Naive thymus-derived CD4-positive, alpha-beta T cell (primary cell): ENCODE measurements around the gene QKI. TPM values are rescaled to one million over a fixed set of nuclear protein-coding genes. Genes with fewer than 3 reads are reported as not detected.

Source experiments
- ATAC-seq: fragments of 150-1000 bp; cut with Tn5 transposase; 2 replicates; pipeline ENCODE4 v1.10.0; 2021; ENCODE audit warnings: mild to moderate bottlenecking, moderate library complexity
- CTCF ChIA-PET: fragments of 350-600 bp; sonication (Branson Sonifier 250); formaldehyde crosslinking; loops from one replicate; lab custom pipeline; 2021; ENCODE audit warnings: antibody characterized with exemption; lab: Charles Lee
- POLR2A ChIA-PET: fragments of 350-600 bp; sonication (Branson Sonifier 250); formaldehyde crosslinking; loops from one replicate; lab custom pipeline; 2021; ENCODE audit warnings: antibody characterized with exemption, inconsistent platforms; lab: Charles Lee
- DNase-seq, 9 donors: peaks; one replicate each; pipeline versions ENCODE4 v3.0.0 to v3.0.0-alpha.2; 2020 to 2022; ENCODE audit warnings: mixed read lengths in 1 of 9
- H3K27ac ChIP-seq: one replicate; pipeline ENCODE4 v1.7.0; 2013; ENCODE audit warnings: mild to moderate bottlenecking, low read depth, low read length, moderate library complexity
- H3K27me3 ChIP-seq, 2 donors: one replicate each; pipeline ENCODE4 v1.7.0; 2013; ENCODE audit warnings: low read length in 2 of 2, mild to moderate bottlenecking in 2 of 2, moderate library complexity in 2 of 2; ENCODE audit not compliant: control insufficient read depth in 2 of 2, insufficient read depth in 2 of 2
- H3K36me3 ChIP-seq, 3 experiments: 1 replicate in 2 of 3; 2 replicates in 1 of 3; pipeline ENCODE4 v1.7.0; 2013; ENCODE audit warnings: low read length in 3 of 3, mild to moderate bottlenecking in 3 of 3, moderate library complexity in 1 of 3; ENCODE audit not compliant: insufficient read depth in 3 of 3, control insufficient read depth in 2 of 3
- H3K4me1 ChIP-seq, 2 donors: one replicate each; pipeline ENCODE4 v1.7.0; 2013; ENCODE audit warnings: low read length in 2 of 2, mild to moderate bottlenecking in 2 of 2, moderate library complexity in 1 of 2; ENCODE audit not compliant: control insufficient read depth in 2 of 2, insufficient read depth in 2 of 2
- H3K4me3 ChIP-seq: 2 replicates; pipeline ENCODE4 v1.7.0; 2013; ENCODE audit warnings: mild to moderate bottlenecking, low read length
- H3K9me3 ChIP-seq, 3 experiments: 1 replicate in 2 of 3; 2 replicates in 1 of 3; pipeline ENCODE4 v1.7.0; 2013; ENCODE audit warnings: low read length in 3 of 3; ENCODE audit not compliant: control insufficient read depth in 2 of 3
- H3K27ac Mint-ChIP-seq, 9 donors: one replicate each; pipeline ENCODE4 v1.8.0; 2020 to 2022; ENCODE audit warnings: mixed read lengths in 9 of 9, mild to moderate bottlenecking in 8 of 9, moderate library complexity in 5 of 9, inconsistent platforms in 2 of 9
- H3K27me3 Mint-ChIP-seq, 5 donors: one replicate each; pipeline ENCODE4 v1.8.0; 2021 to 2022; ENCODE audit warnings: mixed read lengths in 5 of 5, mild to moderate bottlenecking in 1 of 5
- H3K36me3 Mint-ChIP-seq, 5 donors: one replicate each; pipeline ENCODE4 v1.8.0; 2020 to 2022; ENCODE audit warnings: mixed read lengths in 5 of 5, mild to moderate bottlenecking in 3 of 5, inconsistent platforms in 1 of 5
- H3K4me1 Mint-ChIP-seq, 7 donors: one replicate each; pipeline ENCODE4 v1.8.0; 2020 to 2022; ENCODE audit warnings: mixed read lengths in 7 of 7, mild to moderate bottlenecking in 3 of 7, inconsistent platforms in 1 of 7
- H3K4me3 Mint-ChIP-seq, 10 donors: one replicate each; pipeline ENCODE4 v1.8.0; 2020 to 2022; ENCODE audit warnings: mild to moderate bottlenecking in 10 of 10, mixed read lengths in 10 of 10, moderate library complexity in 6 of 10, inconsistent platforms in 2 of 10
- H3K9me3 Mint-ChIP-seq, 11 donors: one replicate each; pipeline ENCODE4 v1.8.0; 2020 to 2022; ENCODE audit warnings: mixed read lengths in 11 of 11, mild to moderate bottlenecking in 4 of 11, inconsistent platforms in 1 of 11, moderate library complexity in 1 of 11
- intact Hi-C, 2 donors: fragments of 100-400 bp; cut with micrococcal nuclease; formaldehyde crosslinking; loops; one replicate each; pipeline ENCODE4 v1.15.1; 2023
- polyA plus RNA-seq, 2 donors: library from polyadenylated mRNA; unstranded; fragments of 300-500 nt; fragmentation: Illumina TruSeq; gene quantifications; one replicate each; pipeline ENCODE4 v1.2.3, GENCODE V29; 2021
- total RNA-seq, 6 experiments: library from RNA in 5 of 6; stranded (reverse) in 5 of 6; gene quantifications; 1 replicate in 5 of 6; 2 replicates in 1 of 6; pipeline ENCODE4 v1.2.3 and lab custom pipeline; 2021 to 2026

QKI gene
- total and polyA plus RNA-seq, 7 experiments from 2014 or later = 15.0 to 147 (median 72.5) TPM

DNA sequence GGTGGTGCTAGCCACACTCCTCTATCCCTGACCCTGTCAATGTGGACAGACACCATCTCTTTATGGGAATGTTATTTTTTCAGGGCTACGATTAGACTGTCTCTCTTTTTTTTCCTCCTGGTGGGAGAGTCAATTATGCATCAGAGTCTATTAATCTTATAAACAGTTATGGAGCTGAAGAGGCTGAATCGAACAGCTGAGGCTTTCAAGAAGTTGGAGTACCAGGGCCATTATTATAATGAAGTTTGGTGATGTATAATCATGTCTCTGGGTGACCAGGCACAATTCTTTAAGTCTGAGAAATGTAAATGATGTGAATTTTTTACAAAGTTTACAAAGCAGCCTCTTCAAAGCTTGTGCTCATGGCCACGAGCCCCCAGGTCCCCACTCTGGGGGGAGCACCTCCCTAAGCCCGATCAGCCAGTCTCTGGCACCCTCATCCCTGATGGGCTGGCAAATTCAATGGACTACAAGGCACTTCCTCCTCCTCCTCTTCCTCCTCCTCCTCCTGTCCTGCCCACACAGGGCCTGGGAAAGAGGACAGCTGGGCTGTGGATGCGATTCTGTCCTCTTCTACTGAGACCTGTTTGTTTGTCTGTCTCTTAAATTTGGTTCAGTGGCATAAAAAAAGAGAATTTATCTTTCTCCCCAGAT is 43.9 kb upstream of the QKI start:
- Mint-ChIP-seq H3K9me3 (peaks cover 0 to 3% (median 0%) of the 10 kb centered on the region in 11 donors), H3K27me3 (peaks cover 16 to 33% (median 19%) of the 10 kb centered on the region in 5 donors), H3K36me3 (no peaks in the 10 kb centered on the region), H3K4me1 (peaks cover 0 to 14% (median 10%) of the 10 kb centered on the region in 7 donors), H3K27ac (no peak overlapping the region), H3K4me3 (no peak overlapping the region)
- ATAC-seq (no peak), DNase-seq (no peak)
- CTCF ChIA-PET = no interaction called here
- H3K36me3 ChIP-seq = no peaks in the 10 kb centered on the region
- intact Hi-C loops = no loop called here
- no peak overlapping the region for H3K4me3 ChIP-seq
- no peaks in the 10 kb centered on the region for H3K4me1 ChIP-seq
- no peak overlapping the region for H3K27ac ChIP-seq
- POLR2A ChIA-PET = no interaction called here
- no peaks in the 10 kb centered on the region for H3K27me3 ChIP-seq
- no peaks in the 10 kb centered on the region for H3K9me3 ChIP-seq

DNA sequence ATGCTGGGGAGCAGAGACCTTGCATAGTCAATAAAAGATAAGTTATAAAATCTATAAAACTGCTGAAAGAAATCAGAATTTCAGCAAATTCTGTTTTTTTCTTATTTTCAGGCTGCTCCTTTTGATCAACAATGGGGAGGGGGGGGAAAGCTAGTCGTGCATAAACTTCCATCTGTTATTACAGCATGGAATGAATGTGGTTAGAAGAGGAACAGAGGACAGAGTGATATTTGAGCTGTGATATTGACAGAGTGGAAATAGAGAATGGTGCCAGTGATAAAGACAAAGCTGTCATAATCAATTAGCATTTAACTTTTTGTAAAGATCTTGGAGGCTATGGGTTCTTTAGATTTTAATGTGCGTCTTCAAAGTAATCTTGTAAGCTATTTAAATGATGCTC is 43.4 kb upstream of the QKI start:
- Histone ChIP-seq H3K4me1 (no peaks in the 10 kb centered on the region), H3K27ac (no peak overlapping the region), H3K9me3 (no peaks in the 10 kb centered on the region), H3K4me3 (no peak overlapping the region), H3K36me3 (no peaks in the 10 kb centered on the region), H3K27me3 (no peaks in the 10 kb centered on the region)
- Mint-ChIP-seq H3K27ac (no peak overlapping the region), H3K9me3 (peaks cover 0 to 3% (median 0%) of the 10 kb centered on the region in 11 donors), H3K27me3 (peaks cover 16 to 33% (median 19%) of the 10 kb centered on the region in 5 donors), H3K4me3 (no peak overlapping the region), H3K36me3 (no peaks in the 10 kb centered on the region), H3K4me1 (peaks cover 0 to 14% (median 10%) of the 10 kb centered on the region in 7 donors)
- no peak for DNase-seq
- intact Hi-C loops = no loop called here
- CTCF ChIA-PET = no interaction called here
- POLR2A ChIA-PET = no interaction called here
- ATAC-seq = no peak

DNA sequence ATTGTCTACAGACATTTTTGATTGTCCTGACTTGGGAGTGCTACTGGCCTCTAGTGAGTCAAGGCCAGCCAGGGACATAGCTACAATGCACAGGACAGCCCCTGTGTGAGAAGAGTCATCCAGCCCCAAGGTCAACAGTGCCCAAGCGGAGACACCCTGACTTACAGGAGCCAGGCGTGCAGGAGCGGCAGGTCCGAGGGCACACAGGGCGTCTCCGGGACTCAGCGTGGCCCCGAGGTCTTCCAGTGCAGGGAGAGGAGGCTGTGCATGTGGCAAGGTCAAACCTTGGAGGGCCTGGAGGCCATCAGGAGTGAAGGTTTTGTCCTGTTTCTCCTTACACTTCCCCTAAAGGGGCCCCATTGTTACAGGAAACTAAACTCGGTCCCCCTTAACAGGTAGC is 41.3 kb upstream of the QKI start:
- Histone ChIP-seq H3K27me3 (no peaks in the 10 kb centered on the region), H3K27ac (no peak overlapping the region), H3K4me1 (no peaks in the 10 kb centered on the region), H3K9me3 (no peaks in the 10 kb centered on the region), H3K4me3 (no peak overlapping the region), H3K36me3 (no peaks in the 10 kb centered on the region)
- intact Hi-C loops = no loop called here
- Mint-ChIP-seq H3K36me3 (no peaks in the 10 kb centered on the region), H3K27me3 (peaks cover 16 to 34% (median 19%) of the 10 kb centered on the region in 5 donors), H3K9me3 (peaks cover 0 to 3% (median 0%) of the 10 kb centered on the region in 11 donors), H3K4me3 (no peak overlapping the region), H3K4me1 (peaks cover 0 to 14% (median 10%) of the 10 kb centered on the region in 7 donors), H3K27ac (no peak overlapping the region)
- POLR2A ChIA-PET = no interaction called here
- CTCF ChIA-PET = no interaction called here
- DNase-seq (no peak), ATAC-seq (no peak)

DNA sequence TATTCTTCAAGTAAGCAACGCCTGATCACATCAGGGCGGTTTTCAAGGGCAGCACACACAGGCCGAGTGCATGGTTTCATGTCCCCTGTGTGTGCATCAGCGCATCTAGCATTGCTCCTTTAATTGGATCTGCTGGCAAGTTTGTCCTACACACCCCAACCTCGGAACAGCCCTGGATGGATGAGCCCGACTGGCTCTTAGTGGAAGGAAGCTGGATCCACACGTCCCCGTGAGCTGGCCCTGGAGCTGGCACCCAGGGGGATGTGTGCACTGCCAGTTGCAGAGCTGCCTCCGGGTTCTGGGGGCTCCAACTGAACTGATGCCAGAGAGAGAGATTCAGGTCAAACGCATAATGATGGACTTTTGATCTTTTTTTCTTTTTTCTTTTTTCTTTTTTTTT is 39.2 kb upstream of the QKI start:
- H3K27ac ChIP-seq = no peak overlapping the region
- no peaks in the 10 kb centered on the region for H3K4me1 ChIP-seq
- intact Hi-C loops = no loop called here
- no peaks in the 10 kb centered on the region for H3K27me3 ChIP-seq
- no peak overlapping the region for H3K4me3 Mint-ChIP-seq
- peaks cover 7 to 26% (median 8%) of the 10 kb centered on the region in 5 donors for H3K27me3 Mint-ChIP-seq
- ATAC-seq (no peak), DNase-seq (no peak)
- no peaks in the 10 kb centered on the region for H3K36me3 ChIP-seq
- POLR2A ChIA-PET = no interaction called here
- H3K36me3 Mint-ChIP-seq = no peaks in the 10 kb centered on the region
- CTCF ChIA-PET = no interaction called here
- H3K27ac Mint-ChIP-seq = no peak overlapping the region
- H3K9me3 Mint-ChIP-seq = peaks cover 0 to under 1% (median 0%) of the 10 kb centered on the region in 11 donors
- no peaks in the 10 kb centered on the region for H3K9me3 ChIP-seq
- H3K4me3 ChIP-seq = no peak overlapping the region
- H3K4me1 Mint-ChIP-seq = peaks cover 0 to 3% (median 2%) of the 10 kb centered on the region in 7 donors

DNA sequence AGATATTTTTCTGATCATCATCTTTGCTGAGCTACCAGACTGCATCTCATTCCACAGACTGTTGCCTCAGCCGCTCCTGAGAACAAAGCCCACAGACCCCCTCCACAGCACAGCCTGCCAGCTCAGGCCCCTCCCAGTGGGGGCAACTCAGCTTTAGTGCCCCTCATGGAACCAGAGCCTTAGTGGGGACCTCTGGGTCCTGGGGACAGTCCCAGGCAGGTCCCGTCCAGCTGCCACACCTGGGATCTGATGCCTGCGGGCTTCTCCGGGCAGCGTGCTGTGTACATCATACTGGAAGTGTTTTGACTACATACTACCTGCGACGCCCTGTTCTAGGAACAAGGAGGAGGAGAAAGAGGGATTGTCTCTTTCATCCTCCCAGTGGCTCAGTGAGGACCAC is 38.3 kb upstream of the QKI start:
- Histone ChIP-seq H3K36me3 (no peaks in the 10 kb centered on the region), H3K4me3 (no peak overlapping the region), H3K9me3 (no peaks in the 10 kb centered on the region), H3K4me1 (no peaks in the 10 kb centered on the region), H3K27ac (no peak overlapping the region), H3K27me3 (no peaks in the 10 kb centered on the region)
- ATAC-seq (no peak), DNase-seq (no peak)
- Mint-ChIP-seq H3K4me3 (no peak overlapping the region), H3K36me3 (no peaks in the 10 kb centered on the region), H3K9me3 (no peaks in the 10 kb centered on the region), H3K4me1 (no peaks in the 10 kb centered on the region), H3K27ac (no peak overlapping the region), H3K27me3 (peaks cover 4 to 24% (median 5%) of the 10 kb centered on the region in 5 donors)
- ChIA-PET CTCF (no interaction called here), POLR2A (no interaction called here)
- intact Hi-C loops = no loop called here

DNA sequence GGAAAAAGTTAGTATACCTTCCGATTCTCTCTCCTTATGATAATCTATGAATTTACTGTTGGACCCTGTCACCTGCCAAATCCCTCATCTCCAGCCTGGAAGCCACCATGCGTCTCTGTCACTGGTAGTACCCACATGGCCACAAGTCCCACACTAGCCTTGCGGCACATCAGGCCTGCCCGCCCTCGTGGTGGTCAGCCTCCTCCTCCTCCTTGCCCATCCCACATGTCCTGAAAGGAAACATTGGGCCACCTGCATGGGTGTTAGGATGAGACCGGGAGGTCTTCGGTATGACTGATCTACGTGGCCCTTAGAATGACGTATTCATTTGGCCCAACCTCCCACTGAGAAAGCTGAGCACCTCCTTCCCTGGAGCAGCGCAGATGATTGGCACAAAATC is 37.0 kb upstream of the QKI start:
- H3K36me3 Mint-ChIP-seq = no peaks in the 10 kb centered on the region
- H3K27me3 Mint-ChIP-seq = peaks cover 0 to 27% (median 4%) of the 10 kb centered on the region in 5 donors
- intact Hi-C loops = no loop called here
- ATAC-seq (no peak), DNase-seq (no peak)
- H3K27ac Mint-ChIP-seq = no peak overlapping the region
- no peaks in the 10 kb centered on the region for H3K4me1 Mint-ChIP-seq
- POLR2A ChIA-PET = no interaction called here
- CTCF ChIA-PET = no interaction called here
- Histone ChIP-seq H3K27me3 (no peaks in the 10 kb centered on the region), H3K4me3 (no peak overlapping the region), H3K4me1 (no peaks in the 10 kb centered on the region), H3K9me3 (no peaks in the 10 kb centered on the region), H3K36me3 (no peaks in the 10 kb centered on the region), H3K27ac (no peak overlapping the region)
- no peak overlapping the region for H3K4me3 Mint-ChIP-seq
- peaks cover 0 to under 1% (median 0%) of the 10 kb centered on the region in 11 donors for H3K9me3 Mint-ChIP-seq

DNA sequence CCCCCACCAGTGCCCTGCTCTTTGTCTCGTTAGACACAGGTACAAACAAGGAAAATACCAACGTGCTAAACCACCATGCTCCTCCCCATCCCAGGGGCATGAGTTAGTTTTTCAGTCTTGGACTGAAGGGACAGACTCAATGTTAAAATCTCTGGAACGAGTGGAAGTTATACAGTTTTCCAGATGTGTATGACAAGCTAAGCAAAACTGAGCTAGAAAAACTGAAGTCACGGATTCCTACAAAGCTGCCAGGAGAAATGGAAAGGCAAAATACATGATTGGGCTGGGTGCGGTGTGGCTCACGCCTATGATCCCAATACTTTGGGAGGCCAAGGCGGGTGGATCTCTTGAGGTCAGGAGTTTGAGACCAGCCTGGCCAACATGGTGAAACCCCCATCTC is 34.3 kb upstream of the QKI start:
- intact Hi-C loops = no loop called here
- Mint-ChIP-seq H3K27ac (no peak overlapping the region), H3K4me3 (no peak overlapping the region), H3K36me3 (no peaks in the 10 kb centered on the region), H3K27me3 (peaks cover 0 to 14% (median 0%) of the 10 kb centered on the region in 5 donors), H3K9me3 (peaks cover 0 to 17% (median 4%) of the 10 kb centered on the region in 11 donors), H3K4me1 (no peaks in the 10 kb centered on the region)
- no peaks in the 10 kb centered on the region for H3K36me3 ChIP-seq
- CTCF ChIA-PET = no interaction called here
- H3K27ac ChIP-seq = no peak overlapping the region
- POLR2A ChIA-PET = no interaction called here
- ATAC-seq (no peak), DNase-seq (no peak)
- no peak overlapping the region for H3K4me3 ChIP-seq
- H3K9me3 ChIP-seq = peaks cover 0 to 7% (median 0%) of the 10 kb centered on the region in 3 experiments
- no peaks in the 10 kb centered on the region for H3K27me3 ChIP-seq
- H3K4me1 ChIP-seq = no peaks in the 10 kb centered on the region
